Adipose tissue (tissue), 3 donors: Measurements from ENCODE around the gene EBF3. TPM values are rescaled to one million over a fixed set of nuclear protein-coding genes. Genes with fewer than 3 reads are reported as not detected.

Experiments used
- H3K27ac ChIP-seq: one replicate; pipeline ENCODE4 v1.5.1; 2013; ENCODE audit warnings: low read depth, low read length
- WGBS, 3 donors: extraction: QIAGEN DNeasy Blood & Tissue Kit; methylation state at CpG; one replicate each; pipeline ENCODE4 v1.1.7; 2013; 5-methylcytosine and 5-hydroxymethylcytosine counted together
- polyA plus RNA-seq, 3 donors: library from polyadenylated mRNA; stranded (reverse); fragments of 200-250 nt; gene quantifications; one replicate each; pipeline ENCODE4 v1.2.3, GENCODE V29; 2013
- donor health status: healthy with polysubstance abuse.
- donor health status: Bipolar disorder and iron deficiency.
- donor health status: healthy.

EBF3 gene
- polyA plus RNA-seq, 3 donors: 1.8 to 33.5 (median 12.6) TPM

- WGBS, 3 donors: 78 to 87% (median 86%) methylated on average over 31 of the region's 31 CpGs
- no peak overlapping the region for H3K27ac ChIP-seq
These were observed 109.0 kb downstream of the EBF3 start for GRCh38 chr10:129854796-129855705.

DNA sequence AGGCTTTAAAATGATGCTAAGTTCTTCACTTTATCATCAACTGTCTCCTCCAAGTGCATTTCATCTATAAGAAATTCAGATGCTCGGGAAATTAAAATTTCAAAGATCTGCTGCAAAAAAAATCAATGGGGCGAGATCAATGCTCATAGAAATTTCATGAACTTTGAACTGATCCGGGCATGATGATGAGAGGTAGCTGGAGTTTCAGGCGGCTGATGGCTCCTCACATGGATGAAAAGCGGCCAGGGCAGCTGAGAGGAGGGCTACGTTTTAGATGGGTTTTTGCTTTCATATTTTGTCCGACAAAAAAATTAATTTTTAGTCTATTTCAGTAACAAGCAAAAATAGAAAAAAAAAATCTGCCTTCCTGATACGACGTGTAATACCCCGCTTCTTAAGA, 109.9 kb downstream of the EBF3 start:
- WGBS, 3 donors: 51 to 85% (median 80%) methylated on average over 10 of the region's 10 CpGs
- H3K27ac ChIP-seq: no peak overlapping the region

- 12 to 40% (median 36%) methylated on average over 2 of the region's 2 CpGs for WGBS, 3 donors
- H3K27ac ChIP-seq: no peak overlapping the region
These were observed 110.5 kb downstream of the EBF3 start for GRCh38 chr10:129853562-129853903.

DNA sequence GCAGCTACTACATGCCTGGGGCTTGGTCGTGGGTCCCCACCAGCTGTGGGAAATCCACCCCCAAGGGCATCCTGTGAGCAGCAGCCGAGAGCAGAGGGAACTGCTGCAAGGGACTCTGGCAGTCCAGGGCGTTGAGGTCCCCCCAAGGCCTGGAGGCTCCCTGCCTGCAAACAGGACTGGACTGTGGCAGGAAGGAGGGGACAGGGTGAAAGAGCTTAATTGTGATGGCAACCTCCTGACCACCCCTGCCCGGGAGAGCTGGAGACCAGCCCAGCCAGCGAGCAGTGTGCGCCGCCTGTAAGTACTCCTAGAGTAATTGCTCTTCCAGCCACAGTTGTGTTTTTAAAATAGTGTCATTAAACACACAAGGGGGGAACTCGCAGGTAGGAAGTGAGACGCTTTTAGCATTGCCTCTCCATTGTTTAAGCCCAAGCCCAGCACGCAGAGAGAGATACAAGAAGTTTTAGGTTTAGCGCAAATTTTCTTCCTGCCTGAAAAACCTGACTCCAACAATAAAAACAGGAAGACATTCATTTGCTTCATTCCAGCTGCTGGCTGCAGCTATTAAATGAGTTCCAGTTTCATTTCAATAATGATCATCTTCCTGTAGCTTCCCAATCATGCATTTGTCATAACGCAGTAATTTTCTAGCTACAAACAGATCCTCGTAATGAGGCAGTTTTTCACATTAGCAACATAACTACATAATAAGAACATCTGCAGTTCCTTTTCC, 111.1 kb downstream of the EBF3 start:
- 36 to 49% (median 47%) methylated on average over 13 of the region's 13 CpGs for WGBS, 3 donors
- no peak overlapping the region for H3K27ac ChIP-seq

GRCh38 chr10:129851941-129852640, 112.0 kb downstream of the EBF3 start:
- 80 to 83% (median 83%) methylated on average over 19 of the region's 19 CpGs for WGBS, 3 donors
- H3K27ac ChIP-seq: no peak overlapping the region

- no peak overlapping the region for H3K27ac ChIP-seq
- WGBS, 3 donors: 29 to 87% (median 87%) methylated on average over 13 of the region's 13 CpGs
These were observed 113.3 kb downstream of the EBF3 start for GRCh38 chr10:129850790-129851189.

DNA sequence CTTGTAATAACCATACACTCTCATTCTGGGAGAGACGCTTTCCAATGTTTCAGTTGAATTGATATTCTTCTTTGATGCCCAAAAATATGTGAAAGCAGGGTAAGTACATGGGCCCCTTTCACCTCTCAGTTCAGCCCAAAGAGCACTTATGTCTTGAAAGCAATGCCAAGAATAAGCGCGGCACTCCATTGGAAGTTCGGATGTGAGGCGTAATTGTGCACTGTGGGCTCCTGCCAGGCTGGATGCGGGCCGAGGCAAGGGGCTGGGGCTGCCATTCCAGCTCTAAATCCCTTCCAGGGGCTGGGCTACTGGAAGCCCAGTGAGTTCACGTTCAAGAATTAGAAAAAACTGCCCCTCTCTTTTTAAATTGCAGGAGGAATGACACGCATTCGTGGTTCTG, 113.8 kb downstream of the EBF3 start:
- H3K27ac ChIP-seq: no peak overlapping the region
- 67 to 93% (median 88%) methylated on average over 10 of the region's 10 CpGs for WGBS, 3 donors

DNA sequence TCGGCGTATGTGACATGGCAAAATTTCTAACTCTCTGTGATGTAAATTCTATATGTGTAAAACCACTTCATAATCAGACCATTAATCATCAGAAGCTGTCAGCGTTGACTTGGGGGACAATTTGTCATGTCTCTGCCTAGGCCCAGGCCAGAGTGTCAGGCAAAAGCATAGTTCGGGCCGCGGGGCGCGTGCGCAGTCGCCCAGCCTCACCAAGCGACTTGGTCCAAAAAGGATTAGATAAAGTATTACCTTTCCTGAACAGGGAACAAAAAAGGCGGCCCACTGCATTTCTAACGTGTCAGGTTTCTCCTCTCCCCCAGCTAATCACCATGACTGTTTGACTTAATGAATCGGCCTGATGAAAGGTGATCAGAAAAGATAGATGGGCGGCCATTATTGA, 114.2 kb downstream of the EBF3 start:
- WGBS, 3 donors: 71 to 94% (median 93%) methylated on average over 15 of the region's 15 CpGs
- H3K27ac ChIP-seq: no peak overlapping the region

GRCh38 chr10:129849452-129849750, 114.7 kb downstream of the EBF3 start:
- H3K27ac ChIP-seq: no peak overlapping the region
- 87 to 97% (median 93%) methylated on average over 19 of the region's 19 CpGs for WGBS, 3 donors

DNA sequence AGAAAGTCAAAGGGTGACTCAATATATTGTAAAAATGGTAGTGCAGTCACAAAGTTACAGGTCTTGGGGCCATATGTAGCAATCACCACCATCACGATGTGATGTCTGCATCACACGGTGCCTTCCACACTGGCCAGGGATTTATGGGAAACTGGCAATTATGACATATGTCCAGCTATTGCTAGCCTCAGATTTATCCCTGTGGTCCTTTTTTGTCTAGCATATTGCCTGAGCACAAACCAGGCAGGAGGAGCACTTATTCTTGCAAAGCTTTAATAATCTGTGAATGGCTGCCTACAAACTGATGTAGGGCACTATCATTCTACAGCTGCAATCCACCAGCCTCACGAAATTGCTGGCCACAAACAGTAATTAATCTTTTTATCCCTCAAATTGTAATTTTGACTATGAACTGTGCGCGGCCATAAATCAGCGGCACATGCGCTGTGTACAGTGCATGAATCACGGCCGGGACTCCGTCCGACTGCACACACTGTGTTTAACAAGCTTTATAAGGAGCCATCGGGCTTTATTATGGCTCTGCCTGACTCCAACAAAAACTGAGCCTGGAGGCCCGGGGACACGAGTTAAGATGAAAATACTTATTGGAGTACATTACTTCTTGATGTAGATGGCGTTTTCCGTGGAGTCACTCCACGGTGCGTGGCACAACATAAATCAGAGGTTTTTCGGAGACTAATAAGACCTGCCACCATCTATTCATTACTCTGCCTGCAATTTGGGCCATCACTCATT, 115.2 kb downstream of the EBF3 start:
- no peak overlapping the region for H3K27ac ChIP-seq
- WGBS, 3 donors: 90 to 93% (median 92%) methylated on average over 19 of the region's 19 CpGs

GRCh38 chr10:129847741-129848483, 116.2 kb downstream of the EBF3 start:
- WGBS, 3 donors: 84 to 91% (median 86%) methylated on average over 18 of the region's 18 CpGs
- H3K27ac ChIP-seq: no peak overlapping the region

- WGBS, 3 donors: 78 to 89% (median 82%) methylated on average over 10 of the region's 10 CpGs
- no peak overlapping the region for H3K27ac ChIP-seq
These were observed 117.1 kb downstream of the EBF3 start for GRCh38 chr10:129846991-129847391.

GRCh38 chr10:129845111-129845753, 118.8 kb downstream of the EBF3 start:
- H3K27ac ChIP-seq: no peak overlapping the region
- WGBS, 3 donors: 69 to 88% (median 87%) methylated on average over 12 of the region's 12 CpGs

DNA sequence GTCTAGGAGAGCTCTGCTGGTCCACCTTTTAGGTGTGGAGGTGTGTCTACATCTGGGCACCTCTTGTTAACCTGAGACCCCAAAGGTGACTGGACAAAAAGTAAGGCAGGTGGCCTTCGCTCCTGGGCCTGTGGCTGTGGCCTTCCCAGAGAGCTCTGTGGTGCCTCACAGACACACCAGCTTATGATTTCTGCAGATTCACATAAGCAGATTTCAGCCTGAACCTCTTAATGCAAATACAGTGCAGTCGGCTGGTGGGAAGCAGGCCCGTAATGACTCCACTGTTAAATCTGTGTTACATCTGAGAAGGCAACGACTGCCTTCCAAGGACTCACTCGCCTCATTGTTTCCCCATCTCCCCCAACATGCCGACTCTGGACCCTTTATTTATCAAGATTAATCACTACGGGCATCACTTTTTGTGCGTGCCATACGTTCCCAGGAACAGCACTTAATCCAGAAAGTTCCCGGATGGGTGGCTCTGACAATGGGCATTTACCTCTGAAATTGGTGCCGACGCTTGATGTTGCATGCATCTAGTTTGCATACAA, 119.8 kb downstream of the EBF3 start:
- H3K27ac ChIP-seq: no peak overlapping the region
- 70 to 92% (median 91%) methylated on average over 12 of the region's 12 CpGs for WGBS, 3 donors

DNA sequence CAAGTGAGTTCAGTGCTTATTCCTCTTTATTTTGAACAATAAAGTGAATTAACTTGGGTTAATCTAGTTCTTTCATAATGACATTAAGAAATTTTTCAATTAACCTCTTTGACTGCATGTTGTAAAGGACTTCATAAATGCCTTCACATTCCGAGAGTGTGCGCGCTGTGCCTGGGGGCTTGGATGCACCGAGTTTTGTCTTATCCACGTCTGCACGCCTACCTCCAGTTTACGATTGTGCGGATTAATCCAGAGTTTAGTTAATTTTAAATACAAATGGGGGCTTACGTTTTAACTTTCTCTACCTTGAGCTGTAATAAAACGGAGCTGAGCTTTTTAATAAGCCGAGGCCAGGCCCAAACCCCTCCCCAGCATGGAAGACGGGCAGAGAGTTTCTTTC, 120.4 kb downstream of the EBF3 start:
- 82 to 93% (median 90%) methylated on average over 12 of the region's 12 CpGs for WGBS, 3 donors
- H3K27ac ChIP-seq: no peak overlapping the region

- WGBS, 3 donors: 79 to 95% (median 92%) methylated on average over 22 of the region's 22 CpGs
- H3K27ac ChIP-seq: no peak overlapping the region
These were observed 120.9 kb downstream of the EBF3 start for GRCh38 chr10:129843131-129843541.

DNA sequence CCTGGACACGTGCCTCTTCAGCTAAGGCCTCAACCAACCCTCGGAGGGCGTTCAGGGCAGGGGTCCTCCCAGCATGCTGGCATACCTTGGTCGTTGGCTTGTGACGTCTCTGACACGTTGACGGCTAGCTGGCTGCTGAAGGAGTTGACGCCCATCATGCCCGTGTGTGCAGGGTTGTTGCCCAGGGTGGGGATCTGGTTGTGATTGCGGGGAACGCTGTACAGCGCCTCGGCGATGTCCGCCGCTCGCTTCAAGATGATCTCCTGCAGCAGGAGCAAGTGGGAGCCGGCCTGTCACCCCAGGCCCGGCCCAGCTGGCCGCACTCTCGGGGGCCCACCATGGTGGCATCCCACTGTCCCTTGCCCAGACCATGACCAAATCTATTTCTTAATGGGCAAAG, 122.0 kb downstream of the EBF3 start:
- no peak overlapping the region for H3K27ac ChIP-seq
- WGBS, 3 donors: 92 to 95% (median 95%) methylated on average over 21 of the region's 21 CpGs
